GM12878 (cell line): ENCODE results near the gene PKDREJ. TPM values are rescaled to one million over a fixed set of nuclear protein-coding genes. Genes with fewer than 3 reads are reported as not detected.

ENCODE experiments used
- ATAC-seq: fragments of 200-7000 bp; cut with Tn5 transposase; 3 replicates; pipeline ENCODE4 v1.9.1; 2020; ENCODE audit warnings: mild to moderate bottlenecking, moderate library complexity
- BruUV-seq: library from RNA; stranded (reverse); fragments of 400-500 nt; replicated peaks from 2 replicates; lab custom pipeline; 2021; lab: Mats Ljungman, UMichigan
- CTCF ChIA-PET: fragments of 300-600 bp; sonication (Branson Sonifier 250); formaldehyde crosslinking; extraction: SDS; loops from one replicate; lab custom pipeline; 2021; ENCODE audit warnings: inconsistent platforms; lab: Yijun Ruan, JAX
- POLR2A ChIA-PET: fragments of 350-600 bp; formaldehyde crosslinking; extraction: SDS; loops from one replicate; lab custom pipeline; 2021; ENCODE audit warnings: inconsistent platforms; lab: Charles Lee
- RAD21 ChIA-PET: fragments of 300-600 bp; sonication (Branson Sonifier 250); formaldehyde crosslinking; loops from one replicate; lab custom pipeline; 2023; ENCODE audit warnings: antibody characterized with exemption; ENCODE audit not compliant: unreplicated experiment; lab: Charles Lee
- SMC1A ChIA-PET: fragments of 300-600 bp; sonication (Branson Sonifier 250); formaldehyde crosslinking; loops from one replicate; lab custom pipeline; 2023; ENCODE audit not compliant: unreplicated experiment, uncharacterized antibody; lab: Charles Lee
- DNase-seq: peaks from one replicate; pipeline ENCODE4 v3.0.0-alpha.2; 2011; ENCODE audit warnings: low read depth, low spot score
- FAIRE-seq: peaks from 3 replicates; lab custom pipeline; 2011; peaks lifted over from hg19 to GRCh38; lab: Jason Lieb, UNC
- H2AFZ ChIP-seq: 2 replicates; pipeline ENCODE4 v1.6.0; 2011; ENCODE audit warnings: low read depth, low read length, control low read depth; ENCODE audit not compliant: control insufficient read depth
- H3K27ac ChIP-seq: 2 replicates; pipeline ENCODE4 v1.5.1; 2011; ENCODE audit warnings: control low read depth; ENCODE audit not compliant: control insufficient read depth, insufficient read depth
- H3K27me3 ChIP-seq, 2 experiments: replicated peaks in 1 of 2; 2 replicates each; pipeline versions ENCODE4 v1.6.0 to v1.6.1; 2011; ENCODE audit warnings: low read length in 1 of 2; ENCODE audit not compliant: control insufficient read depth in 2 of 2, insufficient read depth in 2 of 2
- H3K36me3 ChIP-seq, 2 experiments: 2 replicates each; pipeline ENCODE4 v1.5.1; 2011; ENCODE audit warnings: low read length in 1 of 2; ENCODE audit not compliant: control insufficient read depth in 2 of 2, insufficient read depth in 2 of 2
- H3K4me1 ChIP-seq: 2 replicates; pipeline ENCODE4 v1.6.1; 2011; ENCODE audit warnings: mild to moderate bottlenecking, low read length, moderate library complexity, mixed read lengths; ENCODE audit not compliant: control insufficient read depth, insufficient read depth
- H3K4me2 ChIP-seq: 2 replicates; pipeline ENCODE4 v1.6.0; 2011; ENCODE audit warnings: control low read depth; ENCODE audit not compliant: control insufficient read depth, insufficient read depth
- H3K4me3 ChIP-seq: fragments of 200-600 bp; sonication (generic); 2 replicates; pipeline ENCODE4 v1.5.1; 2016
- H3K79me2 ChIP-seq: 2 replicates; pipeline ENCODE4 v1.6.0; 2011; ENCODE audit warnings: low read length; ENCODE audit not compliant: control insufficient read depth, insufficient read depth
- H3K9ac ChIP-seq: 2 replicates; pipeline ENCODE4 v1.8.0; 2011; ENCODE audit warnings: low read length, control low read depth, mixed read lengths; ENCODE audit not compliant: control insufficient read depth, insufficient read depth
- H3K9me3 ChIP-seq: replicated peaks from 3 replicates; pipeline ENCODE4 v1.5.1; 2011; ENCODE audit warnings: mild to moderate bottlenecking, low read length; ENCODE audit not compliant: control insufficient read depth, insufficient read depth
- H4K20me1 ChIP-seq: 2 replicates; pipeline ENCODE4 v1.6.0; 2011; ENCODE audit not compliant: control insufficient read depth, insufficient read depth
- BMI1 ChIP-seq: fragments of 450-650 bp; IDR thresholded peaks from 2 replicates; pipeline ENCODE4 v1.6.1; 2016; ENCODE audit warnings: mild to moderate bottlenecking, moderate library complexity, borderline replicate concordance
- CHD4 ChIP-seq: fragments of 200-600 bp; sonication (generic); IDR thresholded peaks from 2 replicates; pipeline ENCODE4 v1.6.1; 2016; ENCODE audit warnings: mild to moderate bottlenecking
- EP300 ChIP-seq, 2 experiments: fragments of 150-350 bp in 1 of 2; IDR thresholded peaks; 2 replicates each; pipeline ENCODE4 v1.6.1; 2011 to 2012; ENCODE audit warnings: low read depth in 2 of 2, low read length in 2 of 2, borderline replicate concordance in 1 of 2, improper control_type of control experiment in 1 of 2, inconsistent platforms in 1 of 2; ENCODE audit not compliant: control insufficient read depth in 1 of 2
- MTA2 ChIP-seq: fragments of 450-650 bp; IDR thresholded peaks from 2 replicates; pipeline ENCODE4 v1.6.1; 2016; ENCODE audit warnings: low read depth, mild to moderate bottlenecking, moderate library complexity
- MYB ChIP-seq: fragments of 150-350 bp; IDR thresholded peaks from 2 replicates; pipeline ENCODE4 v1.6.1; 2014; ENCODE audit warnings: mild to moderate bottlenecking, low read depth, low read length, borderline replicate concordance
- RB1 ChIP-seq: fragments of 450-650 bp; formaldehyde crosslinking; IDR thresholded peaks from 2 replicates; pipeline ENCODE4 v1.6.1; 2017; ENCODE audit warnings: mild to moderate bottlenecking, borderline replicate concordance
- ZBED1 ChIP-seq: IDR thresholded peaks from 2 replicates; pipeline ENCODE4 v1.6.1; 2016; ENCODE audit warnings: borderline replicate concordance
- WGBS: methylation state at CpG from one replicate; pipeline ENCODE4 v1.1.6; 2016; ENCODE audit warnings: low lambda C conversion rate; ENCODE audit not compliant: insufficient replicate concordance, insufficient coverage; ENCODE audit errors: missing lambda C conversion rate; 5-methylcytosine and 5-hydroxymethylcytosine counted together
- in situ Hi-C: fragments of 300-500 bp; cut with MboI; formaldehyde crosslinking; loops from 9 replicates; pipeline ENCODE4 v1.14.3; 2018; ENCODE audit warnings: mixed read lengths
- intact Hi-C: fragments of 100-400 bp; cut with micrococcal nuclease; formaldehyde crosslinking; loops from one replicate; pipeline ENCODE4 v1.14.2; 2022; ENCODE audit not compliant: unreplicated experiment
- polyA plus RNA-seq, 11 experiments: library from polyadenylated mRNA; depleted of rRNA in 4 of 11; unstranded in 6 of 11; stranded (reverse) in 5 of 11; fragments of >200 nt; fragmentation: Nextera tagmentation in 4 of 11; fragmentation: Illumina TruSeq in 1 of 11; extraction: Ambion mirVana in 4 of 11; extraction: Trizol in 1 of 11; gene quantifications; 1 replicate in 1 of 11; 2 replicates in 10 of 11; pipeline versions ENCODE4 v1.2.1 to v1.2.3, GENCODE V29; 2011 to 2016; ENCODE audit warnings: inconsistent platforms in 2 of 11, missing spikeins in 2 of 11, low read depth in 1 of 11
- total RNA-seq, 4 experiments: library from RNA; depleted of rRNA in 3 of 4; stranded (reverse); fragments of >200 nt in 3 of 4; fragmentation: Illumina TruSeq in 1 of 4; extraction: Trizol in 1 of 4; gene quantifications; 2 replicates each; pipeline versions ENCODE4 v1.2.1 to v1.2.3, GENCODE V29; 2013 to 2021
- TF ChIP-seq, protein P1 (sequence below): IDR thresholded peaks from 2 replicates; pipeline ENCODE4 v1.6.1; 2012; ENCODE audit warnings: low read depth, low read length, improper control_type of control experiment
- TF ChIP-seq, protein P2 (sequence below): IDR thresholded peaks from 2 replicates; pipeline ENCODE4 v1.6.1; 2012; ENCODE audit warnings: mild to moderate bottlenecking, low read depth, low read length
- TF ChIP-seq, protein P3 (sequence below): fragments of 450-650 bp; formaldehyde crosslinking; IDR thresholded peaks from 2 replicates; pipeline ENCODE4 v1.4.0; 2022; ENCODE audit warnings: mild to moderate bottlenecking, moderate library complexity

PKDREJ gene
- total and polyA plus RNA-seq, 10 of the 15 experiments (the other 5 are each of a cell fraction or from before 2014, with no cell fraction given): 0.02 to 0.03 TPM; not detected in 8

DNA sequence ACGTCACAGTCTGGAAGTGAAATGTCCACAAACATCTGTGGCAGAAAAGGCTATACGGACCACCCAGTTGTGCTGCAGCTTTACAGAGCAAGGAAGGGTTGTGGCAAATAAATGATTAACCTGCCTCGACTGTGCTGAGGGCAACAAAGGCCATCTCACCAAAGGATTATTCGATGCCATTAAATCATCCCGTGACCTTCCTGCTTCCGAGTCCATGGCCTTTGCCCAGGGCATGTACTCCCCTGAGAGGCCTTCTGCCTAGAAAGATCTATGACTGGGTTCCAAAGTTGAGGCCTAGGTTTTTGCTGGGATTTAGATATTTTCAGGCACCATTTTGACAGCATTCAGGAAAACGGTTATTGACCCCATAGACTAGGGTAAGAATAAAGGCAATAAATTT, 22.2 kb downstream of the PKDREJ start:
- WGBS: 97% methylated on average over 7 of the region's 7 CpGs
- H3K27me3 ChIP-seq: no peaks in the 10 kb centered on the region
- ChIA-PET SMC1A (interaction anchor here (0.8 to 1.1 kb wide), 2 partner anchors 19 to 35 kb away, joined by 3 read pairs; no protein-coding TSS in a partner anchor), RAD21 (no interaction called here), CTCF (interaction anchor here (0.5 kb wide), 1 partner anchor 1115 kb away, joined by 3 read pairs; no protein-coding TSS in a partner anchor)
- no peak overlapping the region for H3K9ac ChIP-seq
- no peaks in the 10 kb centered on the region for H3K36me3 ChIP-seq
- H3K27ac ChIP-seq: no peak overlapping the region
- intact Hi-C loops (no loop called here), in situ Hi-C loops (no loop called here)
- ATAC-seq: no peak
- peaks cover 6% of the 10 kb centered on the region for H3K4me1 ChIP-seq
- no peak overlapping the region for H3K4me2 ChIP-seq
- H2AFZ ChIP-seq: no peak overlapping the region
- no peaks in the 10 kb centered on the region for H4K20me1 ChIP-seq
- H3K9me3 ChIP-seq: no peaks in the 10 kb centered on the region
- no peak for TF ChIP-seq ZBED1
- TF ChIP-seq, all 136 proteins: peak for 0
- no peaks in the 10 kb centered on the region for H3K79me2 ChIP-seq
- POLR2A ChIA-PET: no interaction called here
- H3K4me3 ChIP-seq: no peak overlapping the region
- DNase-seq (no peak), FAIRE-seq (no peak)
- no TSS peak for BruUV-seq

DNA sequence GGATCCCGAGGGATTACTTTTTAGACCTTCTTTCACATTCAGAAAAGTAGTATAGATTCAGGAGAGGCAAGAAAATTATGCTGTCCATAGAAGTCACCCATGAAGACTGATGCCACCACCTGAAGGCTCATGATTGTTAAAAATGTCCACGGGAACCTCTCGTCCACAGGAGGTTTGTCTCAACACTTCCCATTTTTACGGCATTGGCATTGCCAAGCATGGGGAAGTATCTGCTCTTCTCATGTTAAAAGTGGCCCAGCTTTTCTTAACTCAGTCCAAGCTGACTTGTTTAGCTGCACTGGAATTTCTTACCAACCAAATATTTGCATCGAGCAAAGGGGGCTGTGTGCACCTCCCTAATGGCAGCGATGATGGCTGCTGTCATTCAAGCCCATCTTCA, 22.6 kb downstream of the PKDREJ start:
- Histone ChIP-seq H3K27me3 (no peaks in the 10 kb centered on the region), H4K20me1 (no peaks in the 10 kb centered on the region), H3K4me3 (no peak overlapping the region), H3K9ac (no peak overlapping the region), H3K79me2 (no peaks in the 10 kb centered on the region), H3K4me1 (peaks cover 6% of the 10 kb centered on the region), H3K27ac (no peak overlapping the region), H2AFZ (no peak overlapping the region), H3K4me2 (no peak overlapping the region), H3K36me3 (no peaks in the 10 kb centered on the region), H3K9me3 (no peaks in the 10 kb centered on the region)
- in situ Hi-C loops (no loop called here), intact Hi-C loops (no loop called here)
- 90% methylated on average over 6 of the region's 6 CpGs for WGBS
- FAIRE-seq: no peak
- ChIA-PET RAD21 (no interaction called here), SMC1A (no interaction called here), CTCF (no interaction called here), POLR2A (no interaction called here)
- no peak for DNase-seq
- no peak for ATAC-seq
- BruUV-seq: no TSS peak
- TF ChIP-seq, protein P1, sequence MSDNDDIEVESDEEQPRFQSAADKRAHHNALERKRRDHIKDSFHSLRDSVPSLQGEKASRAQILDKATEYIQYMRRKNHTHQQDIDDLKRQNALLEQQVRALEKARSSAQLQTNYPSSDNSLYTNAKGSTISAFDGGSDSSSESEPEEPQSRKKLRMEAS: no peak
- TF ChIP-seq MTA2 (no peak), RB1 (no peak), BMI1 (no peak), EP300 (IDR thresholded peaks at IDR 0.05; ENCODE audit: borderline replicate concordance in 1 of 2, control insufficient read depth in 1 of 2, low read depth in 2 of 2, low read length in 2 of 2) (no peak), MYB (no peak), CHD4 (no peak)
- TF ChIP-seq, protein P2, sequence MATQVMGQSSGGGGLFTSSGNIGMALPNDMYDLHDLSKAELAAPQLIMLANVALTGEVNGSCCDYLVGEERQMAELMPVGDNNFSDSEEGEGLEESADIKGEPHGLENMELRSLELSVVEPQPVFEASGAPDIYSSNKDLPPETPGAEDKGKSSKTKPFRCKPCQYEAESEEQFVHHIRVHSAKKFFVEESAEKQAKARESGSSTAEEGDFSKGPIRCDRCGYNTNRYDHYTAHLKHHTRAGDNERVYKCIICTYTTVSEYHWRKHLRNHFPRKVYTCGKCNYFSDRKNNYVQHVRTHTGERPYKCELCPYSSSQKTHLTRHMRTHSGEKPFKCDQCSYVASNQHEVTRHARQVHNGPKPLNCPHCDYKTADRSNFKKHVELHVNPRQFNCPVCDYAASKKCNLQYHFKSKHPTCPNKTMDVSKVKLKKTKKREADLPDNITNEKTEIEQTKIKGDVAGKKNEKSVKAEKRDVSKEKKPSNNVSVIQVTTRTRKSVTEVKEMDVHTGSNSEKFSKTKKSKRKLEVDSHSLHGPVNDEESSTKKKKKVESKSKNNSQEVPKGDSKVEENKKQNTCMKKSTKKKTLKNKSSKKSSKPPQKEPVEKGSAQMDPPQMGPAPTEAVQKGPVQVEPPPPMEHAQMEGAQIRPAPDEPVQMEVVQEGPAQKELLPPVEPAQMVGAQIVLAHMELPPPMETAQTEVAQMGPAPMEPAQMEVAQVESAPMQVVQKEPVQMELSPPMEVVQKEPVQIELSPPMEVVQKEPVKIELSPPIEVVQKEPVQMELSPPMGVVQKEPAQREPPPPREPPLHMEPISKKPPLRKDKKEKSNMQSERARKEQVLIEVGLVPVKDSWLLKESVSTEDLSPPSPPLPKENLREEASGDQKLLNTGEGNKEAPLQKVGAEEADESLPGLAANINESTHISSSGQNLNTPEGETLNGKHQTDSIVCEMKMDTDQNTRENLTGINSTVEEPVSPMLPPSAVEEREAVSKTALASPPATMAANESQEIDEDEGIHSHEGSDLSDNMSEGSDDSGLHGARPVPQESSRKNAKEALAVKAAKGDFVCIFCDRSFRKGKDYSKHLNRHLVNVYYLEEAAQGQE: no peak
- TF ChIP-seq, protein P3, sequence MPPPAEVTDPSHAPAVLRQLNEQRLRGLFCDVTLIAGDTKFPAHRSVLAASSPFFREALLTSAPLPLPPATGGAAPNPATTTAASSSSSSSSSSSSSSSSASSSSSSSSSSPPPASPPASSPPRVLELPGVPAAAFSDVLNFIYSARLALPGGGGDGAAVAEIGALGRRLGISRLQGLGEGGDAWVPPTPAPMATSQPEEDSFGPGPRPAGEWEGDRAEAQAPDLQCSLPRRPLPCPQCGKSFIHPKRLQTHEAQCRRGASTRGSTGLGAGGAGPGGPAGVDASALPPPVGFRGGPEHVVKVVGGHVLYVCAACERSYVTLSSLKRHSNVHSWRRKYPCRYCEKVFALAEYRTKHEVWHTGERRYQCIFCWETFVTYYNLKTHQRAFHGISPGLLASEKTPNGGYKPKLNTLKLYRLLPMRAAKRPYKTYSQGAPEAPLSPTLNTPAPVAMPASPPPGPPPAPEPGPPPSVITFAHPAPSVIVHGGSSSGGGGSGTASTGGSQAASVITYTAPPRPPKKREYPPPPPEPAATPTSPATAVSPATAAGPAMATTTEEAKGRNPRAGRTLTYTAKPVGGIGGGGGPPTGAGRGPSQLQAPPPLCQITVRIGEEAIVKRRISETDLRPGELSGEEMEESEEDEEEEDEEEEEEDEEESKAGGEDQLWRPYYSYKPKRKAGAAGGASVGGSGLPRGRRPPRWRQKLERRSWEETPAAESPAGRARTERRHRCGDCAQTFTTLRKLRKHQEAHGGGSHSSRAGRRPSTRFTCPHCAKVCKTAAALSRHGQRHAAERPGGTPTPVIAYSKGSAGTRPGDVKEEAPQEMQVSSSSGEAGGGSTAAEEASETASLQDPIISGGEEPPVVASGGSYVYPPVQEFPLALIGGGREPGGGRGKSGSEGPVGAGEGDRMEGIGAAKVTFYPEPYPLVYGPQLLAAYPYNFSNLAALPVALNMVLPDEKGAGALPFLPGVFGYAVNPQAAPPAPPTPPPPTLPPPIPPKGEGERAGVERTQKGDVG (CRISPR knock-in tag): no peak
